ENCODE results near the gene EIF4ENIF1.
"Not testable (repeated sequence)": the region's sequence is repeated elsewhere in the genome, so short reads cannot be mapped to it uniquely, and the experiment has no call there.

EIF4ENIF1 gene

GRCh38 chr22:31489632-31490495 is at the start of gene EIF4ENIF1:
Gene EIF4ENIF1, minus strand, starts transcription at chr22:31489842. Its CDS starts 1,124 bp downstream, at chr22:31488718.
- DNase-seq, result peak; percentile 86

- no peak for DNase-seq
Measured at GRCh38 chr22:31538815-31539214, 49.2 kb upstream of the EIF4ENIF1 start.

GRCh38 chr22:31537019-31537535 is 47.4 kb upstream of the EIF4ENIF1 start:
- no peak for DNase-seq

- no peak for DNase-seq
Measured at GRCh38 chr22:31533374-31533773, 43.7 kb upstream of the EIF4ENIF1 start.

- no peak for DNase-seq
Measured at GRCh38 chr22:31532060-31532459, 42.4 kb upstream of the EIF4ENIF1 start.

GRCh38 chr22:31530823-31531195 is 41.2 kb upstream of the EIF4ENIF1 start:
- no peak for DNase-seq

- DNase-seq, result peak; percentile 26
Measured at GRCh38 chr22:31526270-31526669, 36.6 kb upstream of the EIF4ENIF1 start.

GRCh38 chr22:31524132-31524531 is 34.5 kb upstream of the EIF4ENIF1 start:
- DNase-seq, result not testable (repeated sequence)

- DNase-seq, result no peak
Measured at GRCh38 chr22:31520051-31520450, 30.4 kb upstream of the EIF4ENIF1 start.

- DNase-seq, result no peak
Measured at GRCh38 chr22:31509061-31509762, 19.6 kb upstream of the EIF4ENIF1 start.

GRCh38 chr22:31508536-31508935 is 18.9 kb upstream of the EIF4ENIF1 start:
- DNase-seq, result no peak

GRCh38 chr22:31507517-31507916 is 17.9 kb upstream of the EIF4ENIF1 start:
- DNase-seq, result not testable (repeated sequence)

GRCh38 chr22:31504282-31504681 is 14.6 kb upstream of the EIF4ENIF1 start:
- DNase-seq, result no peak

- no peak for DNase-seq
Measured at GRCh38 chr22:31503211-31503964, 13.7 kb upstream of the EIF4ENIF1 start.

GRCh38 chr22:31501738-31502137 is 12.1 kb upstream of the EIF4ENIF1 start:
- DNase-seq, result no peak

GRCh38 chr22:31497148-31497938 is 7.7 kb upstream of the EIF4ENIF1 start:
- peak; percentile 32 for DNase-seq

GRCh38 chr22:31496735-31497146 is 7.1 kb upstream of the EIF4ENIF1 start:
- DNase-seq, result peak; percentile 20

GRCh38 chr22:31496007-31496734 is 6.5 kb upstream of the EIF4ENIF1 start, which contains the start of gene SFI1:
Gene SFI1, plus strand, starts transcription at chr22:31496536. Its CDS starts 11,749 bp downstream, at chr22:31508285.
- peak; percentile 93 for DNase-seq

GRCh38 chr22:31495343-31495742 is 5.7 kb upstream of the EIF4ENIF1 start:
- DNase-seq, result no peak

GRCh38 chr22:31493355-31493754 is 3.7 kb upstream of the EIF4ENIF1 start:
- not testable (repeated sequence) for DNase-seq

GRCh38 chr22:31492151-31492550 is 2.5 kb upstream of the EIF4ENIF1 start:
- DNase-seq, result no peak
